Small intestine (tissue), 7 donors: ENCODE measurements around the gene BRPF1. TPM values are rescaled to one million over a fixed set of nuclear protein-coding genes. Genes with fewer than 3 reads are reported as not detected.
"Not testable (repeated sequence)": the region's sequence is repeated elsewhere in the genome, so short reads cannot be mapped to it uniquely, and the experiment has no call there.

Experiments used
- DNase-seq, 2 donors: peaks; one replicate each; pipeline versions ENCODE4 v3.0.0 to v3.0.0-alpha.2; 2013
- FAIRE-seq: peaks from 2 replicates; lab custom pipeline; 2012; peaks lifted over from hg19 to GRCh38; lab: Jason Lieb, UNC
- H3K27ac ChIP-seq, 3 donors: one replicate each; pipeline ENCODE4 v1.5.1; 2013; ENCODE audit warnings: low read length in 2 of 3, mild to moderate bottlenecking in 2 of 3, control low read depth in 1 of 3, inconsistent platforms in 1 of 3, low read depth in 1 of 3, moderate library complexity in 1 of 3
- H3K27me3 ChIP-seq, 3 donors: one replicate each; pipeline ENCODE4 v1.6.1; 2013; ENCODE audit warnings: low read length in 3 of 3, inconsistent platforms in 1 of 3; ENCODE audit not compliant: control insufficient read depth in 3 of 3, insufficient read depth in 3 of 3
- H3K36me3 ChIP-seq, 3 donors: one replicate each; pipeline ENCODE4 v1.6.1; 2013; ENCODE audit warnings: low read length in 3 of 3, inconsistent platforms in 1 of 3, low read depth in 1 of 3, mild to moderate bottlenecking in 1 of 3, moderate library complexity in 1 of 3; ENCODE audit not compliant: control insufficient read depth in 3 of 3, insufficient read depth in 2 of 3
- H3K4me1 ChIP-seq, 3 donors: one replicate each; pipeline ENCODE4 v1.6.1; 2013; ENCODE audit warnings: low read length in 2 of 3, inconsistent platforms in 1 of 3, low read depth in 1 of 3, mild to moderate bottlenecking in 1 of 3, moderate library complexity in 1 of 3; ENCODE audit not compliant: control insufficient read depth in 3 of 3, insufficient read depth in 2 of 3
- H3K4me3 ChIP-seq, 3 donors: one replicate each; pipeline ENCODE4 v1.5.1; 2013; ENCODE audit warnings: low read length in 3 of 3, control low read depth in 1 of 3, inconsistent platforms in 1 of 3, low read depth in 1 of 3, mild to moderate bottlenecking in 1 of 3, moderate library complexity in 1 of 3
- H3K9me3 ChIP-seq, 2 donors: one replicate each; pipeline ENCODE4 v1.6.1; 2013; ENCODE audit warnings: low read depth in 1 of 2, low read length in 1 of 2; ENCODE audit not compliant: control insufficient read depth in 2 of 2, insufficient read depth in 1 of 2
- WGBS, 3 donors: extraction: QIAGEN DNeasy Blood & Tissue Kit; methylation state at CpG; one replicate each; pipeline ENCODE4 v1.1.7; 2013; 5-methylcytosine and 5-hydroxymethylcytosine counted together
- polyA plus RNA-seq, 4 donors: library from polyadenylated mRNA; stranded (reverse) in 3 of 4; unstranded in 1 of 4; fragments of 200-250 nt in 3 of 4; fragments of 120-200 nt in 1 of 4; gene quantifications; one replicate each; pipeline versions ENCODE4 v1.2.1 to v1.2.3, GENCODE V29; 2013
- donor health status: healthy with polysubstance abuse.
- donor health status: control.
- donor health status: control.
- donor health status: Bipolar disorder and iron deficiency.
- donor health status: healthy.

Gene BRPF1
- polyA plus RNA-seq, 4 donors: 5.1 to 16.0 (median 7.6) TPM

DNA sequence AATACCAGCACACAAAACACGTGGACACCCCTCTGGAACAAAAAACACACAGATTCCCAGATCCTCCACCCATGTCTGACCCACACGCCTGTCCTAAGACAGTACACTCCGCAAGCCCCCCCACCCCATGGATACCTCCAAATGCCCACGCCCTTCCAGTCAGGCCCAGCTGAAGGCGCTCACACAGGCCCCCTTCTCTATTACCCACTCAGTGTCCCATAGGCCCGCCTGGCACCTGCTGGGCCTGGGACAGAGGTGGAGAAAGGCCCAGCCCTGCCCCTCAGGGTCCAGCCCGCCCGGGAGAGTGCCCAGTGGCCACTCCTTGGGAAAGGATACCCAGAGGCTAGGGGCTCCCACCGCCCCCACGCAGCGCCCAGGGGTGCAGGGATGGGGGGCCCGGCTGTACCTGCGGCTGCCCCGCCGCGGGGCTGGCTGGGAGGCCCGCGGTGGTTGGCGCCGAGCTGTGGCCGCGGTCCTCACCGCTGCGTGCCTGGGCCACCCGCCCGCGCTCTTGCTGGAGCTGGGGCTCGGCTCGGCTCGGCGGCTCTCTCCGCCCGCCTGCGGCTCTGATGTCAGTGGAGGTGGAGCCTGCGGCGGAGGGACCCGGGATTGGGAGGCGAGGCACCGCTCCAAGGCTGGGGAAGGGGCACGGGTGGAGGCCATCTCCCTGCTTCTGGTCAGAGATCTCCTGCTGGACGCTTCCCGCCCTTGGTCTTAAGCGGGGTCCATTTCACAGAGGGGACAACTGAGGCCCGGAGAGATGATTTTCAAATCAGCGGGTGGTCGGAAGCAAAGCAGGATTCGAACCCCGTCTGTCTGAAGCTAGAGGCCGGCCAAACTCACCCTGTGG, 38.1 kb downstream of the BRPF1 start, which contains the start of gene CAMK1:
Gene CAMK1, minus strand, starts transcription at position 522 of the 850 bp plus-strand sequence. CDS start 2,198 bp downstream, outside the sequence.
- no peaks in the 10 kb centered on the region for H3K9me3 ChIP-seq
- H3K27me3 ChIP-seq: no peaks in the 10 kb centered on the region
- peak within 1 kb of the TSS; percentile 45 to 74 (median 57) for H3K4me3 ChIP-seq
- peaks cover 0 to 23% (median 0%) of the 10 kb centered on the region in 3 donors for H3K36me3 ChIP-seq
- peaks cover 8 to 28% (median 15%) of the 10 kb centered on the region in 3 donors for H3K4me1 ChIP-seq
- 4 to 8% (median 4%) methylated on average over 32 to 49 of the region's 49 CpGs for WGBS, 3 donors
- DNase-seq: peak; percentile 69 to 84
- peak within 1 kb of the TSS; percentile 52 to 73 (median 56) for H3K27ac ChIP-seq
- FAIRE-seq: no peak

DNA sequence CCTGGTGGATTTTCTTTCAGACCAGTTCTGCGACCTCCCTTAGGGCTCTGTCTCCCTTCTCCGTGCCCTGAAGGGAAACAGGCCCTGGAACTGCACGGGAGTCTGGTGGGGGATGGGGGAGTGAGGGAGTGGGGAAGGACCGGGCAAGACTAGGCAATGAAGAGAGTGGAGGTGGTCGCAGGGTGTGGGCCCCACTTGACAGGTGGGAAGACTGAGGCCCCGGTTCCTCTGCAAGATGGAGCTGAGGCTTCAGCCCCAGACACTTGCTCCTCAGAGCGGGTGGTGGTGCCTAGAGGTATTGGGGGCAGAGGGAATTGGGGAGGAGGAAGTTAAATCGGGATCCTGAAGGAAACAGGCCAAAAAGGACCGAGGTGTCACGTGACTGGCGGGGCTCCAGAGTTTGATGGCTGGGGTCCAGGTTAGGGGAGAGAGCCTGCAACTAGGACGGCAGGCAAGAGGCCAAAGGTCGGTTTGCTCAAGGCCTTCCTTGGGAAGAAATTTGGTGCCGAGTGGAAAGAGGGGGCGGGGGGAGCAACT, 38.8 kb downstream of the BRPF1 start:
- H3K4me1 ChIP-seq: peaks cover 8 to 28% (median 15%) of the 10 kb centered on the region in 3 donors
- DNase-seq: peak; percentile 71 to 77
- H3K27me3 ChIP-seq: no peaks in the 10 kb centered on the region
- peak overlapping the region; percentile 52 to 71 (median 56) for H3K27ac ChIP-seq
- no peaks in the 10 kb centered on the region for H3K9me3 ChIP-seq
- peaks cover 0 to 21% (median 0%) of the 10 kb centered on the region in 3 donors for H3K36me3 ChIP-seq
- WGBS, 3 donors: 10 to 19% (median 15%) methylated on average over 15 of the region's 15 CpGs
- FAIRE-seq: no peak
- peak overlapping the region; percentile 14 to 74 (median 57) for H3K4me3 ChIP-seq

DNA sequence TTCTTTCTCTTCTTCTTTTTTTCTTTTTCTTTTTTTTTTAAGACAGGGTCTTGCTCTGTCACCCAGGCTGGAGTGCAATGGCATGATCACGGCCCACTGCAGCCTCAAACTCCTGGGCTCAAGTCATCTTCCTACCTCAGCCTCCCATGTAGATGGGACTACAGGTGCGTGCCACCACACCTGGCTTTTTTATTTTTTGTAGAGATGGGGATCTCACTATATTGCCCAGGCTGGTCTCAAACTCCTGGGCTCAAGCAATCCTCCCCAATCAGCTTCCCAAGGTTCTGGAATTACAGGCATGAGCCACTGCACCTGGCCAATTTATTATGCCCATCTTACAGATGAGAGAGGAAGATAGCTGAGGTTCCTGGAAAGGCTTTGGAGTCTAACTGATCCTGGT, 39.5 kb downstream of the BRPF1 start:
- H3K4me3 ChIP-seq, H3K27me3 ChIP-seq, H3K9me3 ChIP-seq, DNase-seq, FAIRE-seq, H3K27ac ChIP-seq: not testable (repeated sequence)
- Histone ChIP-seq H3K4me1 (peaks cover 8 to 28% (median 15%) of the 10 kb centered on the region in 3 donors), H3K36me3 (peaks cover 0 to 14% (median 0%) of the 10 kb centered on the region in 3 donors)
- WGBS, 3 donors: 72 to 88% (median 78%) methylated on average over 2 of the region's 2 CpGs

DNA sequence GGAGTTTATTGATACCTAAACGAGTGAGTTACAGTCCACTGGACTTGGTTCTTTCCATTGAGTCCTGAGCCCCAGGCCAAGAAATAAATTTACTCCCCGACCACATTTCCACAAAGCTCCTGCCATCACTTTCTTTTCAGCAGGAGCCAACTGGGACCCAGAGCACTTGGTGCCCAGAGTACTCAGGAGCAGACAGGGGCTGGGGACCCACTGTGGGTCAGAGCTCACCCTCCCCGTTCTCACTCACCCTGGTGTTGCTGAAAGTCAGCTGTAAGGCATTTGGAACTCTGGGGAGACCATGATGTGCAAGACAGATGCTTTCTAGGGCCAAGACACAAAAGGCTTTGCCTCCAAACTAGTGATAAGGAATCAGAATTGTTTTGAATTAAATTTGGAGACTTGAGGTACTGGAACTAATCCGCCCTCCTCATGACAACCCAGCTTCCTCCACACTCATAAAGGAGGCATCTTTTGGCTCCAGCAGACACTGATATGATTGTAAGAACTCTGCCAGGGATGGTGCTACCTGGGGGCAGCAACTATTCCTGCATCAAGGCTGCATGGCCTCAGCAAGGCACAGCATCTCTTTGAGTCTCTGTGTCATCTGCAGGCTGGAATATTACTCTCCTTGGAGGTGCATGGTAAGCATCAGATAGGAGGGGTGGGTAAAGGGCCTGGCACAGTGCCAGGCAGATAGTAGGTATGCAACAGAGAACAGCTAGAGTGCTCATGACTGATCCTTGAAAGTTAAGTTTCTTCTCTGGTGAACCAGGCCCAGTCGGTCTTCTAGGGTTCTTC, 45.6 kb downstream of the BRPF1 start:
- Histone ChIP-seq H3K4me3 (no peak overlapping the region), H3K27me3 (no peaks in the 10 kb centered on the region), H3K36me3 (peaks cover 0 to 24% (median 4%) of the 10 kb centered on the region in 3 donors), H3K27ac (no peak overlapping the region), H3K9me3 (no peaks in the 10 kb centered on the region), H3K4me1 (peaks cover 6 to 55% (median 13%) of the 10 kb centered on the region in 3 donors)
- WGBS, 3 donors: 67 to 96% (median 90%) methylated on average over 5 of the region's 5 CpGs
- DNase-seq: no peak
- no peak for FAIRE-seq

DNA sequence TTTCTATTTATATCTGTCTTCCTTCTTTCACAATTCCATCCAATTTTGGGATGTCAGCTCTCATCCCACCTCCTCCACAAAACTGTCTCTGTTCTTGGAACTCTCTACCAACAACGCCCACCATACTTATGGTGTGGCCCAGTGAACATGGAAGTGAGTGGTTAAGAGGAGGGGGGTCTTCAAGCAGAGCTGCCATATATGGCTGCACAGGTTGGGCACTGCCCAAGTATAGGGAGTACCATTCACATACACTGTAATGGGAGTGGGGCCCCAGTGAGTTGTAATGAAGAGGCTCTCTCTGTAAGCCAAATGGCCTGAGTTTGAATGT, 46.1 kb downstream of the BRPF1 start:
- H3K9me3 ChIP-seq: no peaks in the 10 kb centered on the region
- H3K27ac ChIP-seq: peak overlapping the region in 1 of 3 donors; percentile 13
- H3K4me3 ChIP-seq: no peak overlapping the region
- DNase-seq (no peak), FAIRE-seq (no peak)
- WGBS, 3 donors: 91 to 100% (median 100%) methylated on average over 1 of the region's 1 CpG
- H3K4me1 ChIP-seq: peaks cover 6 to 56% (median 13%) of the 10 kb centered on the region in 3 donors
- no peaks in the 10 kb centered on the region for H3K27me3 ChIP-seq
- peaks cover 0 to 24% (median 4%) of the 10 kb centered on the region in 3 donors for H3K36me3 ChIP-seq

DNA sequence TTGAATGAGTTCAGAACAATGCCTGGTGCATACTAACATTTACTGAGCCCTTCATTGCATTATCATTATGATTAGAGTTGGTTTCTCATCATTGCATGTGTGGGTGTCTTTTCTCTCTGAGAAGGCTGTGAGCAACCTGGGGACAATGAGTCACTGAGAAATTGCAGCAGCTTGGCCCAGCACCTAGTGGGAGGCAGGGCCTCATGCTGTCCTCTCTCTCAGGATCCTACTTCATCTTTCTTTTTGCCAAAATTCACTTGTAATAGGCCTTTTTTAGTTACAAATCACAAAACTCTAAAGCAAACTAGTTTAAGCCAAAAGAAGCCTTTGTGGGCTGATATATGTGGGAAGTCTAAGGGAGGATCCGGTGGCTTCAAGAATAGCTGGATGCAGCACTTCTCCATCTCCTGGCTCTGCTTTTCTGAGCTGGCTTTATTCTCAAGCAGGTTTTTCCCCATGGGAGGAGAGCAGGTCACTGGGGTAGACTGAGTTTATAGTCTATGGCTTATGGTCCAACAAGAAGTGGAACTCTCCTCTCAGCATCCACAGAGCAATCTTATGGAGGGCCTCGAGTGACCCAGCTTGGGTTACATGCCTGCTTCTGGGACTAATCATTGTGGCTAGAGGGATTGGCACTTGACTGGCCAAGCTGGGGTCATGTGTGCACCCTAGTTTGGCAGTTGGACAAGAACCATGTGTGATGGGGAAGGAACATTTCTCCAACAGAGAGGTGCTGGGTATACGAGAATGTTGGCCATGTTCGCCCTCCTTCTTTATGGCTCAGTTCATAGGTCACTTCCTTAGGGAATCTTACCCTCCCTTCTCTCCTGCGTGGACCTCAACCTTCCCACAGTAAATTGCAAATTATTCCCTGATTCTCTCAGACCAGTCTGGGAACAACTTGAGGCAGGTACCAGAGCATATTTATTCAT, 46.9 kb downstream of the BRPF1 start:
- Histone ChIP-seq H3K27ac (peak overlapping the region in 2 of 3 donors; percentile 47 to 86), H3K4me1 (peaks cover 6 to 56% (median 13%) of the 10 kb centered on the region in 3 donors), H3K27me3 (no peaks in the 10 kb centered on the region), H3K9me3 (no peaks in the 10 kb centered on the region), H3K36me3 (peaks cover 0 to 27% (median 4%) of the 10 kb centered on the region in 3 donors), H3K4me3 (no peak overlapping the region)
- no peak for FAIRE-seq
- DNase-seq: peak; percentile 71 to 72
- 34 to 65% (median 58%) methylated on average over 5 of the region's 5 CpGs for WGBS, 3 donors

DNA sequence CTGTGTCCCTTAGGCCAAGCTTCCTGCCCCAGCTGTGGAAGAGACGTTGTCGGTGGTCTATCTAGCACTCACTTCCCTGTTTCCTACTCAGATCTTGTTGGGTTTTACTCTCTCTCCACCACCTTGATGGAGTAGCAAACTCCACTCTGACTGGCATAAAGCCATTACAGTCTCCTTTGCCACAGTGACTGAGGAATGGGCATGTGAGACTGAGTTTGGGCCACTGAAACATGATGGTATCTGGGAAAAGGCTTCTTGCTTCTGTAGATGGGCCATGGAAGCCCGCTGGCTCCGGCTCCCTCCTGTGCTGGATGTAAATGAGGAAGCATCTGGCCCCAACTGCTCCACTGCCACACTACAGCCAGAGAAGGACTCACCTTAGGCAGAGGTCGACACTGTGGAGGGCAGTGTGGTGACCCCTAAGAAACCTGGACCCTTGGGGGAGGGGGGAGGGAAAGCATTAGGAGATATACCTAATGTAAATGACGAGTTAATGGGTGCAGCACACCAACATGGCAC, 47.6 kb downstream of the BRPF1 start:
- no peak for DNase-seq
- Histone ChIP-seq H3K9me3 (no peaks in the 10 kb centered on the region), H3K4me3 (no peak overlapping the region), H3K27me3 (no peaks in the 10 kb centered on the region), H3K27ac (peak overlapping the region in 2 of 3 donors; percentile 47 to 86), H3K4me1 (peaks cover 6 to 56% (median 13%) of the 10 kb centered on the region in 3 donors), H3K36me3 (peaks cover 4 to 33% (median 5%) of the 10 kb centered on the region in 3 donors)
- no peak for FAIRE-seq
- WGBS, 3 donors: 55 to 69% (median 60%) methylated on average over 6 of the region's 6 CpGs
